ENCODE measurements around the gene CEP350.

CEP350 gene

GRCh38 chr1:180103819-180104218, 149.2 kb downstream of the CEP350 start:
- H3K4me3 ChIP-seq (ENCODE audit: low read depth, low read length): no peak overlapping the region
- in situ Hi-C loops (cut with HindIII; ENCODE audit: low sequenced_read_pairs): no loop called here
- TF ChIP-seq CTCF (IDR thresholded peaks at IDR 0.05; ENCODE audit: low read depth, low read length, missing control alignments): no peak
- no peak for DNase-seq (ENCODE audit: low read depth)

GRCh38 chr1:180112091-180112490, 157.5 kb downstream of the CEP350 start:
- no peak for TF ChIP-seq CTCF (IDR thresholded peaks at IDR 0.05; ENCODE audit: low read depth, low read length, missing control alignments)
- in situ Hi-C loops (cut with HindIII; ENCODE audit: low sequenced_read_pairs): no loop called here
- no peak for DNase-seq (ENCODE audit: low read depth)
- no peak overlapping the region for H3K4me3 ChIP-seq (ENCODE audit: low read depth, low read length)

GRCh38 chr1:180112984-180113647, 158.5 kb downstream of the CEP350 start:
- no peak for DNase-seq (ENCODE audit: low read depth)
- no peak overlapping the region for H3K4me3 ChIP-seq (ENCODE audit: low read depth, low read length)
- no peak for TF ChIP-seq CTCF (IDR thresholded peaks at IDR 0.05; ENCODE audit: low read depth, low read length, missing control alignments)
- in situ Hi-C loops (cut with HindIII; ENCODE audit: low sequenced_read_pairs): no loop called here

GRCh38 chr1:180114396-180114945, 159.9 kb downstream of the CEP350 start:
- H3K4me3 ChIP-seq (ENCODE audit: low read depth, low read length): no peak overlapping the region
- in situ Hi-C loops (cut with HindIII; ENCODE audit: low sequenced_read_pairs): no loop called here
- no peak for TF ChIP-seq CTCF (IDR thresholded peaks at IDR 0.05; ENCODE audit: low read depth, low read length, missing control alignments)
- no peak for DNase-seq (ENCODE audit: low read depth)

- in situ Hi-C loops (cut with HindIII; ENCODE audit: low sequenced_read_pairs): no loop called here
- TF ChIP-seq CTCF (IDR thresholded peaks at IDR 0.05; ENCODE audit: low read depth, low read length, missing control alignments): no peak
- H3K4me3 ChIP-seq (ENCODE audit: low read depth, low read length): no peak overlapping the region
- no peak for DNase-seq (ENCODE audit: low read depth)
These were observed 162.6 kb downstream of the CEP350 start for GRCh38 chr1:180116964-180117763.

GRCh38 chr1:180117764-180118116, 163.1 kb downstream of the CEP350 start:
- DNase-seq (ENCODE audit: low read depth): no peak
- TF ChIP-seq CTCF (IDR thresholded peaks at IDR 0.05; ENCODE audit: low read depth, low read length, missing control alignments): no peak

More at GRCh38 chr1:180117764-180118116, 163.1 kb downstream of the CEP350 start:
- in situ Hi-C loops (cut with HindIII; ENCODE audit: low sequenced_read_pairs): no loop called here
- no peak overlapping the region for H3K4me3 ChIP-seq (ENCODE audit: low read depth, low read length)
